ES-I3 (cell line): ENCODE data around the gene GNA12.

Experiments
- H3K36me3 ChIP-seq: 2 replicates; pipeline ENCODE4 v1.6.1; 2013; ENCODE audit warnings: mild to moderate bottlenecking, low read length, control low read depth, moderate library complexity; ENCODE audit not compliant: insufficient read depth
- H3K4me1 ChIP-seq: 2 replicates; pipeline ENCODE4 v1.6.1; 2013; ENCODE audit warnings: mild to moderate bottlenecking, control low read depth, low read length; ENCODE audit not compliant: insufficient read depth
- H3K9ac ChIP-seq: 2 replicates; pipeline ENCODE4 v1.6.1; 2013; ENCODE audit warnings: low read depth, mild to moderate bottlenecking, low read length, moderate library complexity
- H3K9me3 ChIP-seq: 2 replicates; pipeline ENCODE4 v1.6.1; 2013; ENCODE audit warnings: mild to moderate bottlenecking, low read length, moderate library complexity; ENCODE audit not compliant: control insufficient read depth, insufficient read depth

The GNA12 gene

GRCh38 chr7:2873686-2874551 lies 29.8 kb upstream of the GNA12 start:
- Histone ChIP-seq H3K4me1 (peaks cover 18% of the 10 kb centered on the region), H3K9me3 (no peaks in the 10 kb centered on the region), H3K36me3 (no peaks in the 10 kb centered on the region), H3K9ac (peak overlapping the region; percentile 9; the same call in 1 of the 2 replicates)

DNA sequence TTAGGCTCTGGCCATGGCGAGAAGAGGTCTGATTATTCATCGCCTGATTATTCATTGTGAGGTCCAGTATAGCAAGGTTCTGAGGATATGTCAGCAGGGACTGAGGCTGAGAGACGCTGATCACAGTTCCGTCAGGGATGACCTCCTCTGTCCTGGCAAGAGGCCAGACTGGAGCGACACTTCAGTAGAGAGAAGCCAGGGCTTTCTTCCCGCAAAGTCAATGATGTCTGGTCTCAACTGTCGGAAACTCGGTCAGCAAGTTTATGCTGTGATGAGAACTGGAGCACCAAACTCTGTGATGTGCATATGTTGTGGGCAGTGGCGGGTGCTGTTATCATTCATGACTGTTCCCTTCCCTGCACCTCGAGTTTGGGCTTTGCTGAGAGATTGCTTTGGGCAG lies 29.0 kb upstream of the GNA12 start:
- Histone ChIP-seq H3K9me3 (no peaks in the 10 kb centered on the region), H3K4me1 (peaks cover 18% of the 10 kb centered on the region), H3K36me3 (no peaks in the 10 kb centered on the region), H3K9ac (no peak overlapping the region)

- Histone ChIP-seq H3K36me3 (no peaks in the 10 kb centered on the region), H3K4me1 (peaks cover 18% of the 10 kb centered on the region), H3K9me3 (no peaks in the 10 kb centered on the region), H3K9ac (no peak overlapping the region)
Measured at GRCh38 chr7:2872296-2872874, 28.3 kb upstream of the GNA12 start.

DNA sequence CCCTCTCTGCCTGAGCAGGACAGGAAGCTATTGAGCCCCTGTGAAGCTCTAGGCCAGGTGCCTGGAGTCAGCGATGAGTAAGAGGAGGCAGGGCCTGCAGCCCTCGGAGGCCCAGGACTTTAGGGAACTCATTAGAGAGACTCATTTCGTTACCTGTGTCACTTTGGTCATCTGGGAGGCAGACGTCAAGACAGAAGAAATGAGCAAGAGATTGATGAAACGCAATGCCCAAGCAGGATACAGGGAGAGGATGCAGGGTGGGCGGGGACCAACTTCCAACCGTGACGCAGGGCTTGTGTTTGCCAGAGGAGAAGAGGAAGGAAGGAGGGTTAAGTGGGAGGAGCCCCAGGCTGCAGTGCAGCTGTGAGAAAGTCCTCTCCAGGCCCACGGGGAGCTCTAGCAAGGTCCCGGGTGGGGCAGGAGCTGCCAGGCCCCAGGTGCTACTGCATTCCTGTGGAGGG lies 26.4 kb upstream of the GNA12 start:
- no peaks in the 10 kb centered on the region for H3K9me3 ChIP-seq
- no peaks in the 10 kb centered on the region for H3K36me3 ChIP-seq
- H3K9ac ChIP-seq = no peak overlapping the region
- peaks cover 12% of the 10 kb centered on the region for H3K4me1 ChIP-seq

DNA sequence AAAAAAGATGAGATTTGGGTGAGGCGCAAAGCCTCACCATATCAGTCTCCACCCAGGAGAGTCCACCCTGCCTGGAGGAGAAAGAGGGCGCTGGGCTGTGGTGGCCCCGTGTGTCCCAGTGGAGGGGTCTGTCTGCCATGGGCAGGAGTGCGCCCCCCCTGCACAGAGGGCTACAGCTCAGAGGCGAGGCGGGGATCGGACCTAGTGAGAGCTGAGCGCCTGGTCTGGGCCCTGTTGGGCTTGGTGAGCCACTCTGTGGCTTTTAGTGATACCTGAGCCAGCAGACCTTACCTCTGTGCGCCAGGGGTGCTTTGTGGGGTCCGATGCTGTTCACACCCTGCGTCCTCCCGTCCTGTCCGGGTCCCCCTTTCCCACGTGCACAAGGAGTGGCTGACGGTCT lies 25.9 kb upstream of the GNA12 start:
- H3K4me1 ChIP-seq = peaks cover 12% of the 10 kb centered on the region
- H3K36me3 ChIP-seq = no peaks in the 10 kb centered on the region
- H3K9ac ChIP-seq = no peak overlapping the region
- no peaks in the 10 kb centered on the region for H3K9me3 ChIP-seq

DNA sequence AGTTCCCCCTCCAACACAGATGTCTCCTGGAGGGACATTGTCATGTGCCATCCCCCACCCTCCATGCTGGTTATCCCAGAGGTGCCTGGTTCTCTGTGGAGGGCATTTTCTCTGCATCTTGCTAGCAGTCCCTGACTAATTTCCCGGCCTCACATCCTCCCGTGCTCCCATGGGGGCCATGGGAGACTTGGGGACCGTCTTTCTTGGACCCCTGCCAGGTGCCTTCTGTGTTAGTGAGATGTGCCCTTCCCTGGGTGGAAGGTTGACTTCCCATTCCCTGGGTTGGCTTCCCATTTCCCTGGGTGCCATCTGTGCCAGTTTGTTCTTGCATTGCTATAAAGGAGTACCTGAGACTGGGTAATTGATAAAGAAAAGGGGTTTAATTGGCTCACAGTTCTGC lies 22.5 kb upstream of the GNA12 start:
- no peaks in the 10 kb centered on the region for H3K9me3 ChIP-seq
- H3K36me3 ChIP-seq = no peaks in the 10 kb centered on the region
- peaks cover 19% of the 10 kb centered on the region; the same call in 1 of the 2 replicates for H3K4me1 ChIP-seq
- no peak overlapping the region for H3K9ac ChIP-seq

- H3K36me3 ChIP-seq = no peaks in the 10 kb centered on the region
- peaks cover 15% of the 10 kb centered on the region; the same call in 1 of the 2 replicates for H3K4me1 ChIP-seq
- H3K9ac ChIP-seq = no peak overlapping the region
- H3K9me3 ChIP-seq = no peaks in the 10 kb centered on the region
Measured at GRCh38 chr7:2864999-2865670, 21.0 kb upstream of the GNA12 start.

- Histone ChIP-seq H3K4me1 (peaks cover 14% of the 10 kb centered on the region; the same call in 1 of the 2 replicates), H3K36me3 (no peaks in the 10 kb centered on the region), H3K9me3 (no peaks in the 10 kb centered on the region), H3K9ac (no peak overlapping the region)
Measured at GRCh38 chr7:2864204-2864985, 20.3 kb upstream of the GNA12 start.

- Histone ChIP-seq H3K36me3 (no peaks in the 10 kb centered on the region), H3K4me1 (peaks cover 14% of the 10 kb centered on the region; the same call in 1 of the 2 replicates), H3K9ac (peak overlapping the region; percentile 19; the same call in 1 of the 2 replicates), H3K9me3 (no peaks in the 10 kb centered on the region)
Measured at GRCh38 chr7:2863461-2864066, 19.5 kb upstream of the GNA12 start.

DNA sequence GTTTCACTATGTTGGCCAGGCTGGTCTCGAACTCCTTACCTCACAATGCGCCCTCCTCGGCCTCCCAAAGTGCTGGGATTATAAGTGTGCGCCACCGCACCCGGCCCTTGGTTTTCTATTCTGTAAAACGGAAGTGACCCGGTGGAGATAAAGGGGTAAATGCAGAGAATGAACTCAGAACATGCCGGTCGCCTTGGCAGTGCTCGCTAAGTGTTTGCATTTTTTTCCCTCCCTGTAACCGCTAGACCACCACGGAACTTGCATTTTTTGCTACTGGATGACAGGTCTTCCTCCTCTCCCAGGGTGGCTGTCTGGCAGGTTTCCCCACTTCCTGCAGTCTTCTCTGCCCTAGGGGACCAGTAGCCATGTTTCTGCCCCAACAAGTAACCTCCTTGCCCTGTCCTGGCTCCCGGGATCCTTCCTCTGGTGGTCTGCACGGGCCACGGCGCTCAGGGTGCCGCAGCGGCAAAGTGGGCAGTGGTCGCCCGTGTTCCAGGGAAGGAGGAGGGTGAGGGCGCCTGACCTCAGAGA lies 18.8 kb upstream of the GNA12 start:
- H3K36me3 ChIP-seq = no peaks in the 10 kb centered on the region
- H3K4me1 ChIP-seq = peaks cover 14% of the 10 kb centered on the region; the same call in 1 of the 2 replicates
- no peak overlapping the region for H3K9ac ChIP-seq
- no peaks in the 10 kb centered on the region for H3K9me3 ChIP-seq

- Histone ChIP-seq H3K9me3 (no peaks in the 10 kb centered on the region), H3K9ac (no peak overlapping the region), H3K4me1 (peaks cover 14% of the 10 kb centered on the region; the same call in 1 of the 2 replicates), H3K36me3 (no peaks in the 10 kb centered on the region)
Measured at GRCh38 chr7:2861509-2861908, 17.4 kb upstream of the GNA12 start.

- no peaks in the 10 kb centered on the region for H3K9me3 ChIP-seq
- H3K4me1 ChIP-seq = peaks cover 14% of the 10 kb centered on the region; the same call in 1 of the 2 replicates
- H3K36me3 ChIP-seq = no peaks in the 10 kb centered on the region
- H3K9ac ChIP-seq = no peak overlapping the region; the same call in 1 of the 2 replicates
Measured at GRCh38 chr7:2860627-2861133, 16.6 kb upstream of the GNA12 start.

DNA sequence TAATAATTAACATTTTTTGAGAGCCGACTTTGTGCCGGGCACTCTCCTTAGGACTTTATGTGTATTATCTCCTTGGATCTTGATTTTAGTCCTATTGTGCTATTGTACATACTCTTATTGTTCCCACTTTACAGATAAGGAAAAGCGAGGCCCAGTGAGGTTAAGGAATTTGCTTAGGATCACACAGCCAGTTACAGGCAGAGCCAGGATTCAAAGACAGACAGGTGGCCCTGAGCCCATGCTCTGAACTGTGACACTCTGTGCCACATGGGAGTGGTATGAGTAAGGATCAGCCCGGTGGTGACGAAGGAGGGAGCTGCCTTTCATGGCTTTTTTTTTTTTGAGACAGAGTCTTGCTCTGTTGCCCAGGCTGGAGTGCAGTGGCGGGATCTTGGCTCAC lies 15.8 kb upstream of the GNA12 start:
- no peaks in the 10 kb centered on the region for H3K9me3 ChIP-seq
- no peak overlapping the region for H3K9ac ChIP-seq
- no peaks in the 10 kb centered on the region for H3K36me3 ChIP-seq
- peaks cover 14% of the 10 kb centered on the region; the same call in 1 of the 2 replicates for H3K4me1 ChIP-seq
